ENCODE data around the gene DYRK3.
A peak's percentile ranks its signal among the peaks of the same experiment; 100 is the strongest.
"Not testable (repeated sequence)": the region's sequence is repeated elsewhere in the genome, so short reads cannot be mapped to it uniquely, and the experiment has no call there.

The DYRK3 gene

GRCh38 chr1:206635080-206635977 lies at the start of gene DYRK3:
Gene DYRK3, plus strand, starts transcription at chr1:206635536. Its CDS starts 168 bp downstream, at chr1:206635704.
- DNase-seq (ENCODE audit: low spot score) = peak; percentile 98

GRCh38 chr1:206586501-206587445 lies 48.6 kb upstream of the DYRK3 start:
- DNase-seq (ENCODE audit: low spot score) = no peak

- no peak for DNase-seq (ENCODE audit: low spot score)
Measured at GRCh38 chr1:206587904-206588303, 47.4 kb upstream of the DYRK3 start.

GRCh38 chr1:206588492-206588891 lies 46.8 kb upstream of the DYRK3 start:
- no peak for DNase-seq (ENCODE audit: low spot score)

GRCh38 chr1:206589206-206589605 lies 46.1 kb upstream of the DYRK3 start:
- peak; percentile 92 for DNase-seq (ENCODE audit: low spot score)

- peak; percentile 52 for DNase-seq (ENCODE audit: low spot score)
Measured at GRCh38 chr1:206590025-206590758, 45.1 kb upstream of the DYRK3 start.

- no peak for DNase-seq (ENCODE audit: low spot score)
Measured at GRCh38 chr1:206591226-206591625, 44.1 kb upstream of the DYRK3 start.

- no peak for DNase-seq (ENCODE audit: low spot score)
Measured at GRCh38 chr1:206591696-206592095, 43.6 kb upstream of the DYRK3 start.

- DNase-seq (ENCODE audit: low spot score) = no peak
Measured at GRCh38 chr1:206593351-206593925, 41.9 kb upstream of the DYRK3 start.

GRCh38 chr1:206595581-206596318 lies 39.6 kb upstream of the DYRK3 start:
- DNase-seq (ENCODE audit: low spot score) = no peak

- no peak for DNase-seq (ENCODE audit: low spot score)
Measured at GRCh38 chr1:206596319-206596666, 39.0 kb upstream of the DYRK3 start.

GRCh38 chr1:206600527-206600926 lies 34.8 kb upstream of the DYRK3 start:
- DNase-seq (ENCODE audit: low spot score) = no peak

GRCh38 chr1:206604861-206605260 lies 30.5 kb upstream of the DYRK3 start:
- no peak for DNase-seq (ENCODE audit: low spot score)

- peak; percentile 19 for DNase-seq (ENCODE audit: low spot score)
Measured at GRCh38 chr1:206606867-206607266, 28.5 kb upstream of the DYRK3 start.

- DNase-seq (ENCODE audit: low spot score) = peak; percentile 65
Measured at GRCh38 chr1:206608108-206608698, 27.1 kb upstream of the DYRK3 start.

GRCh38 chr1:206609229-206609991 lies 25.9 kb upstream of the DYRK3 start:
- DNase-seq (ENCODE audit: low spot score) = no peak

- peak; percentile 100 for DNase-seq (ENCODE audit: low spot score)
Measured at GRCh38 chr1:206612129-206612876, 23.0 kb upstream of the DYRK3 start, which contains the start of gene EIF2D. Gene EIF2D, minus strand, starts transcription at chr1:206612465. Its CDS starts 123 bp downstream, at chr1:206612342.

GRCh38 chr1:206626396-206626795 lies 8.9 kb upstream of the DYRK3 start:
- not testable (repeated sequence) for DNase-seq (ENCODE audit: low spot score)

- no peak for DNase-seq (ENCODE audit: low spot score)
Measured at GRCh38 chr1:206628916-206629315, 6.4 kb upstream of the DYRK3 start.
